ENCODE results near the gene ATP8A1. TPM values are rescaled to one million over a fixed set of nuclear protein-coding genes. Genes with fewer than 3 reads are reported as not detected.

Gene ATP8A1
- total RNA-seq, 1 donor from 2014 or later = 278 TPM

GRCh38 chr4:42627885-42628646, 28.8 kb downstream of the ATP8A1 start:
- DNase-seq = peak; percentile 84
- peak overlapping the region; percentile 81 for H3K4me3 Mint-ChIP-seq (ENCODE audit: unreplicated experiment)
- peaks cover 2% of the 10 kb centered on the region for H3K27me3 Mint-ChIP-seq (ENCODE audit: unreplicated experiment)
- H3K9me3 Mint-ChIP-seq (ENCODE audit: unreplicated experiment) = peaks cover 12% of the 10 kb centered on the region
- H3K27ac Mint-ChIP-seq (ENCODE audit: unreplicated experiment) = peak overlapping the region; percentile 95
- peaks cover 4% of the 10 kb centered on the region for H3K36me3 Mint-ChIP-seq (ENCODE audit: unreplicated experiment)
- TF ChIP-seq, protein P1, sequence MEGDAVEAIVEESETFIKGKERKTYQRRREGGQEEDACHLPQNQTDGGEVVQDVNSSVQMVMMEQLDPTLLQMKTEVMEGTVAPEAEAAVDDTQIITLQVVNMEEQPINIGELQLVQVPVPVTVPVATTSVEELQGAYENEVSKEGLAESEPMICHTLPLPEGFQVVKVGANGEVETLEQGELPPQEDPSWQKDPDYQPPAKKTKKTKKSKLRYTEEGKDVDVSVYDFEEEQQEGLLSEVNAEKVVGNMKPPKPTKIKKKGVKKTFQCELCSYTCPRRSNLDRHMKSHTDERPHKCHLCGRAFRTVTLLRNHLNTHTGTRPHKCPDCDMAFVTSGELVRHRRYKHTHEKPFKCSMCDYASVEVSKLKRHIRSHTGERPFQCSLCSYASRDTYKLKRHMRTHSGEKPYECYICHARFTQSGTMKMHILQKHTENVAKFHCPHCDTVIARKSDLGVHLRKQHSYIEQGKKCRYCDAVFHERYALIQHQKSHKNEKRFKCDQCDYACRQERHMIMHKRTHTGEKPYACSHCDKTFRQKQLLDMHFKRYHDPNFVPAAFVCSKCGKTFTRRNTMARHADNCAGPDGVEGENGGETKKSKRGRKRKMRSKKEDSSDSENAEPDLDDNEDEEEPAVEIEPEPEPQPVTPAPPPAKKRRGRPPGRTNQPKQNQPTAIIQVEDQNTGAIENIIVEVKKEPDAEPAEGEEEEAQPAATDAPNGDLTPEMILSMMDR (IDR thresholded peaks at IDR 0.05; ENCODE audit: partially characterized antibody, unreplicated experiment) = no peak
- H3K4me1 Mint-ChIP-seq (ENCODE audit: low read depth, unreplicated experiment) = peaks cover 65% of the 10 kb centered on the region

DNA sequence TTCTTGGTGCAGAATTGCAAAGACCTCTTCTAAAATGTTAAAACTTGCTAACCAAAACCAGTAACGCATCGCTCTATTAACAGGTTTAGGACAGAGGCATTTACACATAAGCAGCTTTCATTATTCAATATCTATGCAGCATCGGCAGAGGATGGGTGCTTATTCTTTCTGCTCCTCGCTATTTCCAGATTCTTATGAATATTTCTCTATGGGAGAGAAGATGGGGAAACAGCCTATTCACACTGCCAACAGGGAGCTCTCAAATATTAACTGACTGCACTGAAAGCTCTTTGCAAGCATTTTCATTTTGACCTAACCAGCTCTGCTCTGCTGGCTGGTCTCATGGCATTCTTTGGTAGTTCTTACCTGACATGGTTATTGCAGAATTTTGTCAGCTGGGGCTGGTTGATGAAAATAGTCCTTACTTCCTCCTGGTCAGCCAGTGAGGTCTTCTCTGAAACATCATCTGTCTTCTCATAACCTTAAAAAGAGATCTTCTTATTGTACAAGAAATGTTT, 30.2 kb downstream of the ATP8A1 start:
- TF ChIP-seq, protein P1 (IDR thresholded peaks at IDR 0.05; ENCODE audit: partially characterized antibody, unreplicated experiment) = no peak
- peak overlapping the region; percentile 9 for H3K27ac Mint-ChIP-seq (ENCODE audit: unreplicated experiment)
- H3K36me3 Mint-ChIP-seq (ENCODE audit: unreplicated experiment) = peaks cover 9% of the 10 kb centered on the region
- no peak overlapping the region for H3K4me3 Mint-ChIP-seq (ENCODE audit: unreplicated experiment)
- peaks cover 10% of the 10 kb centered on the region for H3K9me3 Mint-ChIP-seq (ENCODE audit: unreplicated experiment)
- peaks cover 2% of the 10 kb centered on the region for H3K27me3 Mint-ChIP-seq (ENCODE audit: unreplicated experiment)
- no peak for DNase-seq
- H3K4me1 Mint-ChIP-seq (ENCODE audit: low read depth, unreplicated experiment) = peaks cover 54% of the 10 kb centered on the region

- no peak overlapping the region for H3K27ac Mint-ChIP-seq (ENCODE audit: unreplicated experiment)
- peaks cover 2% of the 10 kb centered on the region for H3K27me3 Mint-ChIP-seq (ENCODE audit: unreplicated experiment)
- TF ChIP-seq, protein P1 (IDR thresholded peaks at IDR 0.05; ENCODE audit: partially characterized antibody, unreplicated experiment) = no peak
- DNase-seq = no peak
- H3K4me3 Mint-ChIP-seq (ENCODE audit: unreplicated experiment) = no peak overlapping the region
- peaks cover 4% of the 10 kb centered on the region for H3K9me3 Mint-ChIP-seq (ENCODE audit: unreplicated experiment)
- peaks cover 44% of the 10 kb centered on the region for H3K4me1 Mint-ChIP-seq (ENCODE audit: low read depth, unreplicated experiment)
- H3K36me3 Mint-ChIP-seq (ENCODE audit: unreplicated experiment) = peaks cover 9% of the 10 kb centered on the region
Observed at GRCh38 chr4:42625329-42625728, 31.6 kb downstream of the ATP8A1 start.

GRCh38 chr4:42624551-42624950, 32.4 kb downstream of the ATP8A1 start:
- Mint-ChIP-seq H3K9me3 (ENCODE audit: unreplicated experiment) (peaks cover 6% of the 10 kb centered on the region), H3K4me3 (ENCODE audit: unreplicated experiment) (no peak overlapping the region), H3K27me3 (ENCODE audit: unreplicated experiment) (peaks cover 2% of the 10 kb centered on the region), H3K4me1 (ENCODE audit: low read depth, unreplicated experiment) (peaks cover 40% of the 10 kb centered on the region), H3K27ac (ENCODE audit: unreplicated experiment) (no peak overlapping the region), H3K36me3 (ENCODE audit: unreplicated experiment) (peaks cover 9% of the 10 kb centered on the region)
- TF ChIP-seq, protein P1 (IDR thresholded peaks at IDR 0.05; ENCODE audit: partially characterized antibody, unreplicated experiment) = no peak
- no peak for DNase-seq

DNA sequence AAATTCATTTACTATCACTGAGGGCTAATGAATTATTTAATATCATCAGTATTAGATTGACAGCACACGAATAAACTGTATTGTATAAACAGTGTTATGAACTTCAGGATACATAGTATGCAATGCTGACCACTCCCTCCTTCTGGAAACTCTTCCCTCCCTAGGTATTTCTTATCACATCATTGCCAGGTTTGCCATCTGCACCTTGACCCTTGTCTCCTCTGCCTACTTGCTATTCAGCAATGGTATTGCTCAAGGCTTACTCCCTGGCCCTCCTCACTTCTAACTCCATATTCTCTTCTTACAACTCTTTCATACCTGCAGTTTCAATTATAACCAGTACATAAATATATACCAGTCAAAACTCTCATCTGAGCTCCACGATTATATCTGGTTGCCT, 38.9 kb downstream of the ATP8A1 start:
- H3K9me3 Mint-ChIP-seq (ENCODE audit: unreplicated experiment) = peaks cover 2% of the 10 kb centered on the region
- H3K36me3 Mint-ChIP-seq (ENCODE audit: unreplicated experiment) = peaks cover 4% of the 10 kb centered on the region
- H3K4me3 Mint-ChIP-seq (ENCODE audit: unreplicated experiment) = no peak overlapping the region
- TF ChIP-seq, protein P1 (IDR thresholded peaks at IDR 0.05; ENCODE audit: partially characterized antibody, unreplicated experiment) = no peak
- no peaks in the 10 kb centered on the region for H3K27me3 Mint-ChIP-seq (ENCODE audit: unreplicated experiment)
- no peak for DNase-seq
- H3K4me1 Mint-ChIP-seq (ENCODE audit: low read depth, unreplicated experiment) = peaks cover 12% of the 10 kb centered on the region
- H3K27ac Mint-ChIP-seq (ENCODE audit: unreplicated experiment) = no peak overlapping the region
